ENCODE measurements around the gene RASAL1.

DNA sequence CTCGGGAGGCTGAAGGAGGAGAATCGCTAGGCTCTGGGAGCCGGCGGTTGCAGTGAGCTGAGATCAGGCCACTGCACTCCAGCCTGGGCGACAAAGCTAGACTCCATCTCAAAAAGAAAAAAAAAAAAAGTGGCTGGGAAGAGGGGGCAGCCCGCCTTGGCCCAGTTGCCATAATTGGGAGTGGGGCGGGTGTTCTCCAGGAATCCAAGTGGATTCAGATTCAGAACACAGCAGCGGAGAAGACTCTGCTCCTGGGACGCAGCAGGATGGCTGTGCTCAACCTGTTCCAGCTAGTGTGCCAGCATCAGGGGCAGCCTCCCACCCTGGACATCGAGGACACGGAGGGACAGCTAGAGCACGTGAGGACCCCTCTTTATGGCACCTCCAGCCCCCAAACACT lies 19.5 kb upstream of the RASAL1 start:
- TF ChIP-seq CTCF (IDR thresholded peaks at IDR 0.05; ENCODE audit: low read depth, low read length): no peak
- TF ChIP-seq MYC (IDR thresholded peaks at IDR 0.05; ENCODE audit: low read depth, low read length): no peak
- TF ChIP-seq MAX (IDR thresholded peaks at IDR 0.05; ENCODE audit: low read depth, low read length): no peak
- no peak for TF ChIP-seq POLR2A (IDR thresholded peaks at IDR 0.05; ENCODE audit: extremely low read depth, insufficient read length)
